IPS DF 6.9 (cell line): ENCODE results near the gene SNX25.
"Not testable (repeated sequence)": the region's sequence is repeated elsewhere in the genome, so short reads cannot be mapped to it uniquely, and the experiment has no call there.

ENCODE experiments used
- DNase-seq: peaks from one replicate; pipeline ENCODE4 v3.0.0-alpha.2; 2013; ENCODE audit warnings: low read depth, low spot score
- H3K27ac ChIP-seq: one replicate; pipeline ENCODE4 v1.5.1; 2013; ENCODE audit warnings: low read length, control low read depth
- H3K27me3 ChIP-seq: 2 replicates; pipeline ENCODE4 v1.6.1; 2013; ENCODE audit warnings: mild to moderate bottlenecking, low read length; ENCODE audit not compliant: control insufficient read depth, insufficient read depth
- H3K36me3 ChIP-seq: 2 replicates; pipeline ENCODE4 v1.6.1; 2013; ENCODE audit warnings: low read length; ENCODE audit not compliant: control insufficient read depth, insufficient read depth
- H3K4me1 ChIP-seq: 2 replicates; pipeline ENCODE4 v1.6.1; 2013; ENCODE audit warnings: low read length; ENCODE audit not compliant: control insufficient read depth, insufficient read depth
- H3K4me3 ChIP-seq: 2 replicates; pipeline ENCODE4 v1.5.1; 2013; ENCODE audit warnings: mild to moderate bottlenecking, low read length
- H3K9me3 ChIP-seq: 2 replicates; pipeline ENCODE4 v1.6.1; 2013; ENCODE audit warnings: low read length, inconsistent platforms; ENCODE audit not compliant: control insufficient read depth, insufficient read depth
- WGBS: extraction: QIAGEN DNeasy Blood & Tissue Kit; methylation state at CpG from one replicate; pipeline ENCODE4 v1.1.7; 2013; ENCODE audit warnings: mixed read lengths, missing lambda C conversion rate; ENCODE audit not compliant: insufficient read length, insufficient coverage; 5-methylcytosine and 5-hydroxymethylcytosine counted together

SNX25 gene

GRCh38 chr4:185244763-185245162, 35.4 kb downstream of the SNX25 start:
- no peak for DNase-seq
- Histone ChIP-seq H3K4me3 (no peak overlapping the region), H3K4me1 (no peaks in the 10 kb centered on the region), H3K36me3 (no peaks in the 10 kb centered on the region), H3K27me3 (no peaks in the 10 kb centered on the region), H3K9me3 (no peaks in the 10 kb centered on the region), H3K27ac (no peak overlapping the region)
- no CpG with 5 or more reads among the region's 4 CpGs for WGBS

- Histone ChIP-seq H3K27me3 (no peaks in the 10 kb centered on the region), H3K4me1 (no peaks in the 10 kb centered on the region), H3K36me3 (no peaks in the 10 kb centered on the region), H3K9me3 (no peaks in the 10 kb centered on the region), H3K27ac (no peak overlapping the region), H3K4me3 (no peak overlapping the region)
- no peak for DNase-seq
- no CpG with 5 or more reads among the region's 1 CpG for WGBS
These were observed 37.1 kb downstream of the SNX25 start for GRCh38 chr4:185246453-185246852.

GRCh38 chr4:185247151-185247550, 37.8 kb downstream of the SNX25 start:
- no CpG with 5 or more reads among the region's 1 CpG for WGBS
- Histone ChIP-seq H3K9me3 (no peaks in the 10 kb centered on the region), H3K36me3 (no peaks in the 10 kb centered on the region), H3K27me3 (no peaks in the 10 kb centered on the region), H3K4me1 (no peaks in the 10 kb centered on the region), H3K4me3 (no peak overlapping the region), H3K27ac (no peak overlapping the region)
- no peak for DNase-seq

GRCh38 chr4:185248393-185249039, 39.1 kb downstream of the SNX25 start:
- WGBS: no CpG with 5 or more reads among the region's 3 CpGs
- Histone ChIP-seq H3K36me3 (no peaks in the 10 kb centered on the region), H3K9me3 (no peaks in the 10 kb centered on the region), H3K4me3 (no peak overlapping the region), H3K27me3 (no peaks in the 10 kb centered on the region), H3K27ac (no peak overlapping the region), H3K4me1 (no peaks in the 10 kb centered on the region)
- no peak for DNase-seq

- no peaks in the 10 kb centered on the region for H3K27me3 ChIP-seq
- H3K9me3 ChIP-seq: no peaks in the 10 kb centered on the region
- no peak overlapping the region for H3K27ac ChIP-seq
- no peaks in the 10 kb centered on the region for H3K36me3 ChIP-seq
- WGBS: no CpG with 5 or more reads among the region's 2 CpGs
- DNase-seq: no peak
- H3K4me1 ChIP-seq: no peaks in the 10 kb centered on the region
- H3K4me3 ChIP-seq: no peak overlapping the region
These were observed 39.7 kb downstream of the SNX25 start for GRCh38 chr4:185249105-185249504.

- H3K36me3 ChIP-seq: no peaks in the 10 kb centered on the region
- no peak overlapping the region for H3K27ac ChIP-seq
- no CpG with 5 or more reads among the region's 5 CpGs for WGBS
- no peaks in the 10 kb centered on the region; the same call in 1 of the 2 replicates for H3K9me3 ChIP-seq
- no peak for DNase-seq
- no peaks in the 10 kb centered on the region for H3K27me3 ChIP-seq
- no peaks in the 10 kb centered on the region for H3K4me1 ChIP-seq
- no peak overlapping the region for H3K4me3 ChIP-seq
These were observed 45.0 kb downstream of the SNX25 start for GRCh38 chr4:185254434-185254833.

GRCh38 chr4:185255868-185256267, 46.5 kb downstream of the SNX25 start:
- no CpG with 5 or more reads among the region's 3 CpGs for WGBS
- no peaks in the 10 kb centered on the region for H3K36me3 ChIP-seq
- H3K27me3 ChIP-seq: no peaks in the 10 kb centered on the region
- H3K27ac ChIP-seq: no peak overlapping the region
- peaks cover 2% of the 10 kb centered on the region; the same call in 1 of the 2 replicates for H3K4me1 ChIP-seq
- H3K9me3 ChIP-seq: no peaks in the 10 kb centered on the region; the same call in 1 of the 2 replicates
- no peak overlapping the region for H3K4me3 ChIP-seq
- no peak for DNase-seq

GRCh38 chr4:185256446-185256845, 47.0 kb downstream of the SNX25 start:
- no peak overlapping the region for H3K27ac ChIP-seq
- peaks cover 2% of the 10 kb centered on the region; the same call in 1 of the 2 replicates for H3K4me1 ChIP-seq
- H3K9me3 ChIP-seq: no peaks in the 10 kb centered on the region; the same call in 1 of the 2 replicates
- no peak overlapping the region for H3K4me3 ChIP-seq
- H3K27me3 ChIP-seq: no peaks in the 10 kb centered on the region
- no CpG with 5 or more reads among the region's 3 CpGs for WGBS
- no peak for DNase-seq
- H3K36me3 ChIP-seq: no peaks in the 10 kb centered on the region

- no CpG with 5 or more reads among the region's 3 CpGs for WGBS
- no peak overlapping the region for H3K4me3 ChIP-seq
- no peaks in the 10 kb centered on the region for H3K36me3 ChIP-seq
- no peak for DNase-seq
- no peak overlapping the region for H3K27ac ChIP-seq
- H3K9me3 ChIP-seq: no peaks in the 10 kb centered on the region; the same call in 1 of the 2 replicates
- no peaks in the 10 kb centered on the region for H3K27me3 ChIP-seq
- H3K4me1 ChIP-seq: peaks cover 2% of the 10 kb centered on the region; the same call in 1 of the 2 replicates
These were observed 47.7 kb downstream of the SNX25 start for GRCh38 chr4:185257086-185257485.

GRCh38 chr4:185257694-185258093, 48.3 kb downstream of the SNX25 start:
- no peak for DNase-seq

GRCh38 chr4:185258741-185259140, 49.3 kb downstream of the SNX25 start:
- WGBS: no CpG with 5 or more reads among the region's 2 CpGs
- H3K9me3 ChIP-seq, DNase-seq, H3K4me1 ChIP-seq, H3K4me3 ChIP-seq, H3K27me3 ChIP-seq, H3K27ac ChIP-seq, H3K36me3 ChIP-seq: not testable (repeated sequence)

More at GRCh38 chr4:185257694-185258093, 48.3 kb downstream of the SNX25 start:
- Histone ChIP-seq H3K9me3 (no peaks in the 10 kb centered on the region; the same call in 1 of the 2 replicates), H3K4me1 (peaks cover 2% of the 10 kb centered on the region; the same call in 1 of the 2 replicates), H3K36me3 (no peaks in the 10 kb centered on the region), H3K27ac (no peak overlapping the region), H3K27me3 (no peaks in the 10 kb centered on the region), H3K4me3 (no peak overlapping the region)
- no CpG with 5 or more reads among the region's 1 CpG for WGBS
